ENCODE data around the gene HK2.
"Not testable (repeated sequence)": the region's sequence is repeated elsewhere in the genome, so short reads cannot be mapped to it uniquely, and the experiment has no call there.

Gene HK2

GRCh38 chr2:74835831-74836674, 2.1 kb downstream of the HK2 start:
- DNase-seq, result peak; percentile 68

- DNase-seq, result no peak
Measured at GRCh38 chr2:74836675-74837401, 2.9 kb downstream of the HK2 start.

GRCh38 chr2:74841641-74842040, 7.7 kb downstream of the HK2 start:
- no peak for DNase-seq

GRCh38 chr2:74843433-74843832, 9.5 kb downstream of the HK2 start:
- no peak for DNase-seq

- DNase-seq, result no peak
Measured at GRCh38 chr2:74843899-74844298, 10.0 kb downstream of the HK2 start.

GRCh38 chr2:74844752-74845151, 10.8 kb downstream of the HK2 start:
- DNase-seq, result no peak

GRCh38 chr2:74845217-74845751, 11.4 kb downstream of the HK2 start:
- no peak for DNase-seq

- DNase-seq, result no peak
Measured at GRCh38 chr2:74845991-74846390, 12.1 kb downstream of the HK2 start.

GRCh38 chr2:74846481-74846880, 12.6 kb downstream of the HK2 start:
- no peak for DNase-seq

GRCh38 chr2:74847070-74847858, 13.3 kb downstream of the HK2 start:
- no peak for DNase-seq

- DNase-seq, result no peak
Measured at GRCh38 chr2:74849228-74849892, 15.4 kb downstream of the HK2 start.

GRCh38 chr2:74850496-74851190, 16.7 kb downstream of the HK2 start:
- DNase-seq, result no peak

- DNase-seq, result no peak
Measured at GRCh38 chr2:74851191-74851566, 17.3 kb downstream of the HK2 start.

- DNase-seq, result not testable (repeated sequence)
Measured at GRCh38 chr2:74853360-74853759, 19.4 kb downstream of the HK2 start.

- DNase-seq, result no peak
Measured at GRCh38 chr2:74854401-74854800, 20.5 kb downstream of the HK2 start.

- DNase-seq, result not testable (repeated sequence)
Measured at GRCh38 chr2:74855114-74855707, 21.3 kb downstream of the HK2 start.

GRCh38 chr2:74856004-74856578, 22.2 kb downstream of the HK2 start:
- DNase-seq, result no peak

GRCh38 chr2:74856599-74856998, 22.7 kb downstream of the HK2 start:
- DNase-seq, result no peak

GRCh38 chr2:74857215-74857614, 23.3 kb downstream of the HK2 start:
- no peak for DNase-seq

GRCh38 chr2:74857725-74858124, 23.8 kb downstream of the HK2 start:
- DNase-seq, result no peak

GRCh38 chr2:74858281-74858680, 24.4 kb downstream of the HK2 start:
- DNase-seq, result no peak
